Gastroesophageal sphincter (tissue), 4 donors: ENCODE results near the gene ZC2HC1B. TPM values are rescaled to one million over a fixed set of nuclear protein-coding genes. Genes with fewer than 3 reads are reported as not detected.
"Not testable (repeated sequence)": the region's sequence is repeated elsewhere in the genome, so short reads cannot be mapped to it uniquely, and the experiment has no call there.

Experiments used
- ATAC-seq: fragments of 150-250 bp; one replicate; pipeline ENCODE4 v1.9.1; 2016; ENCODE audit warnings: mild to moderate bottlenecking, moderate library complexity
- H3K27ac ChIP-seq, 4 donors: fragments of 200-600 bp; sonication (generic) in 3 of 4; 1 replicate in 3 of 4; 2 replicates in 1 of 4; pipeline ENCODE4 v1.5.1; 2016 to 2019
- H3K27me3 ChIP-seq: fragments of 200-600 bp; sonication (generic); one replicate; pipeline ENCODE4 v1.5.1; 2019
- H3K36me3 ChIP-seq, 2 donors: fragments of 200-600 bp; sonication (generic); one replicate each; pipeline ENCODE4 v1.5.1; 2019; ENCODE audit warnings: control low read depth in 1 of 2
- H3K4me1 ChIP-seq, 3 donors: fragments of 200-600 bp; sonication (generic); 1 replicate in 2 of 3; 2 replicates in 1 of 3; pipeline ENCODE4 v1.5.1; 2016 to 2019; ENCODE audit warnings: control low read depth in 2 of 3
- H3K4me3 ChIP-seq, 2 donors: fragments of 200-600 bp; sonication (generic); one replicate each; pipeline ENCODE4 v1.5.1; 2019; ENCODE audit warnings: mild to moderate bottlenecking in 1 of 2, moderate library complexity in 1 of 2
- H3K9me3 ChIP-seq, 3 donors: fragments of 200-600 bp; sonication (generic); one replicate each; pipeline ENCODE4 v1.5.1; 2017 to 2019; ENCODE audit warnings: control low read depth in 2 of 3
- CTCF ChIP-seq, 4 experiments: fragments of 200-600 bp in 2 of 4; fragments of 450-650 bp in 2 of 4; sonication (generic) in 1 of 4; IDR thresholded peaks; one replicate each; pipeline ENCODE4 v1.5.1; 2017 to 2019; ENCODE audit warnings: antibody characterized with exemption in 4 of 4, mild to moderate bottlenecking in 2 of 4, moderate library complexity in 2 of 4
- EP300 ChIP-seq: sonication (generic); formaldehyde crosslinking; IDR thresholded peaks from one replicate; pipeline ENCODE4 v1.6.1; 2017; ENCODE audit warnings: antibody characterized with exemption, mild to moderate bottlenecking
- POLR2A ChIP-seq, 2 donors: fragments of 450-650 bp; IDR thresholded peaks; one replicate each; pipeline ENCODE4 v1.6.1; 2017; ENCODE audit warnings: antibody characterized with exemption in 2 of 2, mild to moderate bottlenecking in 2 of 2, moderate library complexity in 1 of 2
- POLR2AphosphoS5 ChIP-seq: sonication (generic); formaldehyde crosslinking; IDR thresholded peaks from one replicate; pipeline ENCODE4 v1.6.1; 2017; ENCODE audit warnings: antibody characterized with exemption
- WGBS, 2 donors: methylation state at CpG; one replicate each; pipeline ENCODE4 v1.1.5; 2018; ENCODE audit warnings: low coverage in 1 of 2; 5-methylcytosine and 5-hydroxymethylcytosine counted together
- total RNA-seq, 4 donors: library from RNA; depleted of rRNA; stranded (reverse); fragments of >200 nt; gene quantifications; one replicate each; pipeline ENCODE4 v1.1.0, GENCODE V29; 2016

Gene ZC2HC1B
- total RNA-seq, 4 donors from 2014 or later = not detected

GRCh38 chr6:143872201-143872600 is 7.9 kb downstream of the ZC2HC1B start:
- no peaks in the 10 kb centered on the region for H3K4me1 ChIP-seq
- ATAC-seq = no peak

GRCh38 chr6:143873600-143873999 is 9.3 kb downstream of the ZC2HC1B start:
- not testable (repeated sequence) for H3K4me3 ChIP-seq, H3K27ac ChIP-seq, H3K4me1 ChIP-seq, ATAC-seq, H3K9me3 ChIP-seq, H3K36me3 ChIP-seq, H3K27me3 ChIP-seq
- WGBS, 2 donors = 90 to 100% methylated on average over 2 of the region's 4 CpGs

More at GRCh38 chr6:143872201-143872600, 7.9 kb downstream of the ZC2HC1B start:
- Histone ChIP-seq H3K27ac (no peak overlapping the region), H3K4me3 (no peak overlapping the region), H3K27me3 (no peaks in the 10 kb centered on the region), H3K9me3 (peaks cover 0 to 4% (median 0%) of the 10 kb centered on the region in 3 donors), H3K36me3 (no peaks in the 10 kb centered on the region)
- WGBS, 2 donors = 94% methylated on average over 2 of the region's 2 CpGs; no CpG with 5 or more reads in 1 of the 2 donors
- TF ChIP-seq CTCF (IDR thresholded peaks at IDR 0.05) (no peak), POLR2AphosphoS5 (no peak), POLR2A (IDR thresholded peaks at IDR 0.05) (no peak), EP300 (no peak)

- H3K9me3 ChIP-seq, H3K36me3 ChIP-seq, H3K27me3 ChIP-seq, H3K4me3 ChIP-seq, H3K4me1 ChIP-seq, ATAC-seq, H3K27ac ChIP-seq: not testable (repeated sequence)
Measured at GRCh38 chr6:143874503-143874902, 10.2 kb downstream of the ZC2HC1B start.

GRCh38 chr6:143877584-143878271 is 13.5 kb downstream of the ZC2HC1B start:
- WGBS, 2 donors = 100% methylated on average over 1 of the region's 1 CpG
- H3K9me3 ChIP-seq = peaks cover 0 to 8% (median 0%) of the 10 kb centered on the region in 3 donors
- no peak for ATAC-seq

GRCh38 chr6:143878272-143878760 is 14.0 kb downstream of the ZC2HC1B start:
- H3K4me3 ChIP-seq = no peak overlapping the region
- H3K9me3 ChIP-seq = peaks cover 0 to 8% (median 0%) of the 10 kb centered on the region in 3 donors
- WGBS, 2 donors = 94% methylated on average over 2 of the region's 3 CpGs; no CpG with 5 or more reads in 1 of the 2 donors
- no peaks in the 10 kb centered on the region for H3K27me3 ChIP-seq
- H3K4me1 ChIP-seq = no peaks in the 10 kb centered on the region
- H3K36me3 ChIP-seq = no peaks in the 10 kb centered on the region
- TF ChIP-seq CTCF (IDR thresholded peaks at IDR 0.05) = no peak
- TF ChIP-seq POLR2AphosphoS5 = no peak
- TF ChIP-seq EP300 = no peak
- no peak for TF ChIP-seq POLR2A (IDR thresholded peaks at IDR 0.05)
- no peak for ATAC-seq
- H3K27ac ChIP-seq = no peak overlapping the region

More at GRCh38 chr6:143877584-143878271, 13.5 kb downstream of the ZC2HC1B start:
- H3K4me3 ChIP-seq = no peak overlapping the region
- H3K4me1 ChIP-seq = no peaks in the 10 kb centered on the region
- no peaks in the 10 kb centered on the region for H3K27me3 ChIP-seq
- TF ChIP-seq POLR2AphosphoS5 = no peak
- TF ChIP-seq EP300 = no peak
- no peak for TF ChIP-seq POLR2A (IDR thresholded peaks at IDR 0.05)
- no peak for TF ChIP-seq CTCF (IDR thresholded peaks at IDR 0.05)
- no peaks in the 10 kb centered on the region for H3K36me3 ChIP-seq
- no peak overlapping the region for H3K27ac ChIP-seq

GRCh38 chr6:143880412-143880811 is 16.1 kb downstream of the ZC2HC1B start:
- Histone ChIP-seq H3K27ac (no peak overlapping the region), H3K4me1 (no peaks in the 10 kb centered on the region), H3K9me3 (peaks cover 0 to 4% (median 0%) of the 10 kb centered on the region in 3 donors), H3K27me3 (no peaks in the 10 kb centered on the region), H3K4me3 (no peak overlapping the region), H3K36me3 (no peaks in the 10 kb centered on the region)
- TF ChIP-seq POLR2A (IDR thresholded peaks at IDR 0.05) (no peak), CTCF (IDR thresholded peaks at IDR 0.05) (no peak), EP300 (no peak), POLR2AphosphoS5 (no peak)
- 58 to 72% methylated on average over 1 to 2 of the region's 2 CpGs for WGBS, 2 donors
- no peak for ATAC-seq
